Subcutaneous preadipocyte (primary cell): ENCODE measurements around the gene UBL5. TPM values are rescaled to one million over a fixed set of nuclear protein-coding genes. Genes with fewer than 3 reads are reported as not detected.

ENCODE experiments used
- small RNA-seq: library from RNA; depleted of rRNA; stranded (forward); fragments of <200 nt; gene quantifications from one replicate; pipeline ENCODE3, GENCODE V24; 2012
- total RNA-seq: library from RNA; depleted of rRNA; stranded (reverse); fragments of >200 nt; gene quantifications from 2 replicates; pipeline ENCODE4 v1.2.3, GENCODE V29; 2012

Gene UBL5
- 123 and 193 TPM in 2 replicates for total RNA-seq

GRCh38 chr19:9827289-9828238, at the start of gene UBL5:
TSS of gene UBL5 (plus strand) at chr19:9827918. CDS start at chr19:9828338, 420 bp downstream.

GRCh38 chr19:9818734-9819595, 8.8 kb upstream of the UBL5 start, which contains the start of gene FBXL12:
TSS of gene FBXL12 (minus strand) at chr19:9819079. CDS start at chr19:9818813, 266 bp downstream.

GRCh38 chr19:9834726-9835506, 7.2 kb downstream of the UBL5 start, which contains the start of gene PIN1:
TSS of gene PIN1 (plus strand) at chr19:9835318. CDS start at chr19:9835345, 27 bp downstream.

Small RNAs within 50 kb of the gene (small RNA-seq; reads per million reads assigned to genes)
- gene RF00156, result 1.4 reads per million, percentile 71 among the genes with 10 or more reads in this experiment

Other genes starting within 250 kb of the UBL5 start
- gene ZNF121, start 243.4 kb upstream of the UBL5 start, total RNA-seq, result 41.9 and 66.1 TPM in 2 replicates
- 24.0 and 27.2 TPM in 2 replicates for gene ZNF561, start 206.7 kb upstream of the UBL5 start, total RNA-seq
- 22.0 and 25.8 TPM in 2 replicates for gene ZNF562, start 152.8 kb upstream of the UBL5 start, total RNA-seq
- gene ZNF846, start 59.2 kb upstream of the UBL5 start, total RNA-seq, result 5.5 and 9.6 TPM in 2 replicates
- 19.2 and 19.8 TPM in 2 replicates for gene FBXL12, start 8.8 kb upstream of the UBL5 start, total RNA-seq
- gene PIN1, start 7.4 kb downstream of the UBL5 start, total RNA-seq, result 73.9 and 81.9 TPM in 2 replicates
- gene OLFM2, start 108.6 kb downstream of the UBL5 start, total RNA-seq, result 0.59 and 5.1 TPM in 2 replicates
- gene COL5A3, start 182.6 kb downstream of the UBL5 start, total RNA-seq, result 11.1 and 18.7 TPM in 2 replicates
- 0.39 TPM in 1 of 2 replicates, not detected in the other for gene RDH8, start 185.6 kb downstream of the UBL5 start, total RNA-seq